Glutamatergic neuron (in vitro differentiated cells): ENCODE results near the gene MEIS3. TPM values are rescaled to one million over a fixed set of nuclear protein-coding genes. Genes with fewer than 3 reads are reported as not detected.
A peak's percentile ranks its signal among the peaks of the same experiment; 100 is the strongest.

Experiments
- DNase-seq: peaks from one replicate; pipeline ENCODE4 v3.0.0; 2022
- H3K27ac Mint-ChIP-seq: one replicate; pipeline ENCODE4 v1.8.0; 2020; ENCODE audit warnings: mild to moderate bottlenecking, mixed read lengths, inconsistent platforms; ENCODE audit not compliant: unreplicated experiment
- H3K27me3 Mint-ChIP-seq: one replicate; pipeline ENCODE4 v1.8.0; 2020; ENCODE audit warnings: mild to moderate bottlenecking, moderate library complexity, mixed read lengths, inconsistent platforms; ENCODE audit not compliant: unreplicated experiment
- H3K36me3 Mint-ChIP-seq: one replicate; pipeline ENCODE4 v1.8.0; 2020; ENCODE audit warnings: mild to moderate bottlenecking, mixed read lengths, inconsistent platforms; ENCODE audit not compliant: unreplicated experiment
- H3K4me1 Mint-ChIP-seq: one replicate; pipeline ENCODE4 v1.8.0; 2020; ENCODE audit warnings: mild to moderate bottlenecking, low read depth, mixed read lengths, inconsistent platforms; ENCODE audit not compliant: unreplicated experiment
- H3K4me3 Mint-ChIP-seq: one replicate; pipeline ENCODE4 v1.8.0; 2020; ENCODE audit warnings: mild to moderate bottlenecking, mixed read lengths, inconsistent platforms; ENCODE audit not compliant: unreplicated experiment
- H3K9me3 Mint-ChIP-seq: one replicate; pipeline ENCODE4 v1.8.0; 2020; ENCODE audit warnings: mild to moderate bottlenecking, moderate library complexity, mixed read lengths, inconsistent platforms; ENCODE audit not compliant: unreplicated experiment
- total RNA-seq: library from RNA; stranded (reverse); fragmentation: NEBNext Ultra II Directional; extraction: Animal tissue kit (Norgen Biotek cat#: 25700); gene quantifications from one replicate; pipeline ENCODE4 v1.2.1, GENCODE V29; 2021; ENCODE audit not compliant: unreplicated experiment
- TF ChIP-seq, protein P1 (sequence below): fragments of 200-600 bp; sonication (generic); IDR thresholded peaks from one replicate; pipeline ENCODE4 v1.5.0; 2021; ENCODE audit not compliant: partially characterized antibody, unreplicated experiment

Gene MEIS3
- total RNA-seq, 1 donor from 2014 or later, result 255 TPM

DNA sequence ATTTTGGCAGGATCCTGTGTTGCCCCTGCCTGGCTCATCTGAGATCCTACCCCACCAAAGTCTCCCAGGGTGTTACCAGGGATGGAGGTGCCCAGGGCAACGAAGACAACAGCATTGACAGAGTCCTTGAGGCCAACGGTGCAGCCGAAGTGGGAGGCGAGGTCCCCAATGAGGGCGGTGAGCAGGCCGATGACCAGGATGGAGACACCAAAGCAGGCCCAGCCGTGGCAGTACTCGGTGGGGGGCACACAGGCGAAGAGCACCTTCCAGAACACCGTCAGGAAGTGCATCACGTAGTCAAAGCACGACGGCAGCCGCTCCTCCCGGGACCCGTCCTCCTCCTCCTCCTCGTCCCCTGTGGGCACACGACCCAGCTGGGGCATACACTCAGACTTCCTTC lies 12.8 kb upstream of the MEIS3 start:
- peaks cover 1% of the 10 kb centered on the region for H3K9me3 Mint-ChIP-seq
- H3K27me3 Mint-ChIP-seq, result peaks cover 10% of the 10 kb centered on the region
- no peaks in the 10 kb centered on the region for H3K36me3 Mint-ChIP-seq
- peak overlapping the region; percentile 13 for H3K4me3 Mint-ChIP-seq
- H3K27ac Mint-ChIP-seq, result no peak overlapping the region
- no peak for DNase-seq
- H3K4me1 Mint-ChIP-seq, result peaks cover 5% of the 10 kb centered on the region
- TF ChIP-seq, protein P1, sequence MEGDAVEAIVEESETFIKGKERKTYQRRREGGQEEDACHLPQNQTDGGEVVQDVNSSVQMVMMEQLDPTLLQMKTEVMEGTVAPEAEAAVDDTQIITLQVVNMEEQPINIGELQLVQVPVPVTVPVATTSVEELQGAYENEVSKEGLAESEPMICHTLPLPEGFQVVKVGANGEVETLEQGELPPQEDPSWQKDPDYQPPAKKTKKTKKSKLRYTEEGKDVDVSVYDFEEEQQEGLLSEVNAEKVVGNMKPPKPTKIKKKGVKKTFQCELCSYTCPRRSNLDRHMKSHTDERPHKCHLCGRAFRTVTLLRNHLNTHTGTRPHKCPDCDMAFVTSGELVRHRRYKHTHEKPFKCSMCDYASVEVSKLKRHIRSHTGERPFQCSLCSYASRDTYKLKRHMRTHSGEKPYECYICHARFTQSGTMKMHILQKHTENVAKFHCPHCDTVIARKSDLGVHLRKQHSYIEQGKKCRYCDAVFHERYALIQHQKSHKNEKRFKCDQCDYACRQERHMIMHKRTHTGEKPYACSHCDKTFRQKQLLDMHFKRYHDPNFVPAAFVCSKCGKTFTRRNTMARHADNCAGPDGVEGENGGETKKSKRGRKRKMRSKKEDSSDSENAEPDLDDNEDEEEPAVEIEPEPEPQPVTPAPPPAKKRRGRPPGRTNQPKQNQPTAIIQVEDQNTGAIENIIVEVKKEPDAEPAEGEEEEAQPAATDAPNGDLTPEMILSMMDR, result no peak

DNA sequence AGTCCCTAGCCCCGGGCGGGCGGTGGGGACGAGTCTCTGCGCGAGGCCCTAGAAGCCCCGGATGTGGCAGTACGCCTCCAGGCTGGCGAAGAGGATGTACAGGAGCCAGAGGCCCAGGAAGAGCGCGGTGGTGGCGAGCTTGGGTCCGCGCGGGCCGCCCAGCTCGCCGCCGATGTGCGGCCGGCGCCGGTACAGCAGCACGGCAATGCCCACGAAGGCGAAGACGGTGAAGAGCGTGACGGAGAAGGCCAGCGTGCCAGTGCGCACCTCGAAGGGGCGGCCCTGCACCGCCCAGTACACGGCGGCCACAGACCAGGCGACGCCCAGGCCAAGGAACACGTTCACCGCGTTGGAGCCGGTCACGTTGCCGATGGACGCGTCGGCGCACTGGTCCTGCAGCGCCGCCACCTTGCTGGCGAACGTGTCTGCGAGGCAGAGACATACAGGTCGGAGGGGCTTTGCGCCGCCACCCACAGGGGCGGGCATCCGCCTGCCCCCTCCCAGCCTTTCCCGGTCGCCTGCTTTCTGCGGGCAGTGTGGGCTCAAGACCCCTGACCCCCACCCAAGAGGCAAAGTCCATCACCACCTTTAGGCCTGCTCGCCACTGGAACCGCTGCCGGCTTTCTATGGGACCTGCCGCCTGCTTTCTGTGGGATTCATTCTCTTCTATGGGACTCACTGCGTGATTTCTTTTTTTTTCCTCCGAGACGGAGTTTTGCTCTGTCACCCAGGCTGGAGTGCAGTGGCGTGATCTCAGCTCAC lies 10.9 kb upstream of the MEIS3 start:
- peak; percentile 70 for DNase-seq
- H3K4me3 Mint-ChIP-seq, result no peak overlapping the region
- peaks cover 11% of the 10 kb centered on the region for H3K27me3 Mint-ChIP-seq

DNA sequence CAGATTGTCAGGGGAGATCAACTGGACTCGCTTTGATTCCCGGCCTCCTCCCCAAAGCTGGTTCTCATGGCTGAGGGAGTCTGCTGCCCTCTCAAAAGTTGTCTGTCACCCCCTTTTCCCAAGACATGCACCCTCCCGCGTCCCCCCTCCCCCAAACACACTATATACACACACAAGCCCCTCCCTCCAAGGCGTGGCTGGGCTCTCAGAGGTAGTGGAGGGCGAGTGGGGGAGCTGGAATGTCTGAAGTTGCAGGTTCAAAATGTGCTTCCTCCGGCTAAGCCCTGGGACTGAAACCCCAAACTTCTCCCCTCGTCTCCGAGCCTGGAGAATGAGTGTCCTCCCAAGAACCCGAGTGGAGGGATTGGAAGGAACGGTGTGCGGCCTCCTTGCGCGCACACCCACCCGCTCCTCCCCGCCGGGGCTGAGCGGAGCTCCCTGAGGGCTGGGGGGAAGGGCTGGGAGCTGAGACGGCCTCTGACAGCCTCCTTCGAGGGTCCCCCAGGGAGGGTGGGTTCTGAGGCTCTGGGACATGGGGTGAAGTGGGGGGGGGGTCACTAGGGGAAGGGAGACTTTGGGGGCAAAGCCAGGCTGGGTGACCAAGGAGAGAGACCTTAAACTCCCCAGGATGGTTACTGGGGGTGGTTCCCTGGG lies 9.9 kb upstream of the MEIS3 start:
- DNase-seq, result no peak
- Mint-ChIP-seq H3K27ac (peak overlapping the region; percentile 12), H3K9me3 (peaks cover 7% of the 10 kb centered on the region), H3K36me3 (no peaks in the 10 kb centered on the region), H3K4me3 (peak overlapping the region; percentile 59), H3K4me1 (peaks cover 2% of the 10 kb centered on the region), H3K27me3 (peaks cover 10% of the 10 kb centered on the region)
- TF ChIP-seq, protein P1, result no peak

More for the DNA sequence above, 10.9 kb upstream of the MEIS3 start:
- Mint-ChIP-seq H3K9me3 (peaks cover 7% of the 10 kb centered on the region), H3K4me1 (peaks cover 2% of the 10 kb centered on the region), H3K36me3 (no peaks in the 10 kb centered on the region), H3K27ac (no peak overlapping the region)
- TF ChIP-seq, protein P1, result peak; percentile 41

DNA sequence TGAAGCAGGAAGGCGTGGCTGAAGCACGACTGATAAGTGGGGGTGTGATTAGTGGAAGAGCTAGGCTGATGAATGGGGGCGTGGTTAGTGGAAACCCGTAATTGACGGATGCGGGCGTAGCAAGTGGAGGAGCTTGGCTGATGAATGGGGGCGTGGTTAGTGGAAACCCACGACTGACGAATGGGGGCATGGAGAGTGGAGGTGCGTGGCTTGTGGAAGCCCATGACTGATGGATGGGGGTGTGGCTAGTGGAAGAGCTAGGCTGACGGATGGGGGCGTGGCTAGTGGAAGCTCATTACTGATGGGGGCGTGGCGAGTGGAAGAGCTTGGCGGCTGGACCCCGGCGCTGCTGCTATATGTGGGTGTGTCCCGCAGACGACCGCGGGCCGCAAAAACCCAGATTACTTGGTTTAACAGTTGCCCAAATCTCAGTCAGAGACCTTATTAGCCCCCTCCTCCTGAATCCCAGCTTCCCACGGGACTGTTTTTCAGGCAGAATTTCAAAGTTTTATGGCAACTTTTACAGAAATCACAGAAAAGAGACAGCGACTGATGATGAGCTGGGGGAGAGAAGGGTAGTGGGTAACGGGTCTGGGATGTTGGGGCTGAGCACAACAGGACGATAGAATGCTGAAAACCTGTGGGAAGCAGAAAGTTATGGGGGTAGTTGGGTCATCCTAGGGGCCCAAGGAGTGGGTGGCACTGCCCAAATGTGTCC lies 9.0 kb upstream of the MEIS3 start:
- Mint-ChIP-seq H3K36me3 (no peaks in the 10 kb centered on the region), H3K4me1 (peaks cover 4% of the 10 kb centered on the region), H3K9me3 (peaks cover 7% of the 10 kb centered on the region), H3K27ac (no peak overlapping the region), H3K4me3 (no peak overlapping the region), H3K27me3 (peaks cover 10% of the 10 kb centered on the region)
- peak; percentile 98 for DNase-seq
- TF ChIP-seq, protein P1, result no peak
